Transverse colon (tissue), 4 donors: ENCODE data around the gene LRPAP1. TPM values are rescaled to one million over a fixed set of nuclear protein-coding genes. Genes with fewer than 3 reads are reported as not detected.
"Not testable (repeated sequence)": the region's sequence is repeated elsewhere in the genome, so short reads cannot be mapped to it uniquely, and the experiment has no call there.

Experiments
- DNase-seq: peaks from one replicate; pipeline ENCODE4 v3.0.0-alpha.2; 2019
- H3K27ac ChIP-seq, 4 donors: fragments of 200-600 bp; sonication (generic); 2 replicates each; pipeline ENCODE4 v1.5.1; 2016 to 2018; ENCODE audit warnings: inconsistent platforms in 4 of 4
- H3K27me3 ChIP-seq: fragments of 200-600 bp; sonication (generic); 2 replicates; pipeline ENCODE4 v1.5.1; 2017; ENCODE audit warnings: inconsistent platforms
- H3K36me3 ChIP-seq, 4 donors: fragments of 200-600 bp; sonication (generic); 2 replicates each; pipeline ENCODE4 v1.5.1; 2017 to 2019; ENCODE audit warnings: inconsistent platforms in 4 of 4
- H3K4me1 ChIP-seq, 4 donors: fragments of 200-600 bp; sonication (generic); 2 replicates each; pipeline ENCODE4 v1.5.1; 2017 to 2020; ENCODE audit warnings: inconsistent platforms in 4 of 4
- H3K4me3 ChIP-seq, 4 donors: fragments of 200-600 bp; sonication (generic); 1 replicate in 1 of 4; 2 replicates in 3 of 4; pipeline versions ENCODE4 v1.5.1 to v1.6.1; 2017 to 2019; ENCODE audit warnings: inconsistent platforms in 4 of 4
- H3K9me3 ChIP-seq, 2 donors: fragments of 200-600 bp; sonication (generic); 2 replicates each; pipeline ENCODE4 v1.5.1; 2017 to 2019; ENCODE audit warnings: inconsistent platforms in 2 of 2
- CTCF ChIP-seq, 5 experiments: fragments of 200-600 bp in 3 of 5; fragments of 450-650 bp in 2 of 5; sonication (generic) in 3 of 5; IDR thresholded peaks; 1 replicate in 2 of 5; 2 replicates in 3 of 5; pipeline ENCODE4 v1.5.1; 2016 to 2017; ENCODE audit warnings: antibody characterized with exemption in 5 of 5, inconsistent platforms in 3 of 5, mild to moderate bottlenecking in 2 of 5, moderate library complexity in 1 of 5
- EP300 ChIP-seq: sonication (generic); formaldehyde crosslinking; IDR thresholded peaks from one replicate; pipeline ENCODE4 v1.6.1; 2017; ENCODE audit warnings: antibody characterized with exemption, low read depth
- POLR2A ChIP-seq: fragments of 450-650 bp; IDR thresholded peaks from one replicate; pipeline ENCODE4 v1.6.1; 2016; ENCODE audit warnings: antibody characterized with exemption, mild to moderate bottlenecking, moderate library complexity
- POLR2AphosphoS5 ChIP-seq, 3 donors: sonication (generic); formaldehyde crosslinking; IDR thresholded peaks; one replicate each; pipeline ENCODE4 v1.6.1; 2016; ENCODE audit warnings: antibody characterized with exemption in 3 of 3
- WGBS, 2 donors: methylation state at CpG; one replicate each; pipeline ENCODE4 v1.1.5; 2018; ENCODE audit warnings: low coverage in 1 of 2; 5-methylcytosine and 5-hydroxymethylcytosine counted together
- in situ Hi-C, 4 donors: fragments of 200-750 bp; cut with MboI; loops; one replicate each; pipeline versions ENCODE4 v1.15.0 to v1.15.1; 2017; ENCODE audit warnings: low sequenced_read_pairs in 3 of 4, low pct_ligation_motif_present in 1 of 4, low pct_unique_long_range_greater_than_20kb in 1 of 4
- intact Hi-C: fragments of 100-400 bp; cut with DNase I; formaldehyde crosslinking; loops from one replicate; pipeline ENCODE4 v1.15.1; 2023; ENCODE audit warnings: low total_unique reads
- total RNA-seq, 4 donors: library from RNA; depleted of rRNA; stranded (reverse); fragments of >200 nt; gene quantifications; one replicate each; pipeline ENCODE4 v1.1.0, GENCODE V29; 2016

LRPAP1 gene
- total RNA-seq, 4 donors from 2014 or later = 98.6 to 140 (median 115) TPM

- DNase-seq = no peak
- Histone ChIP-seq H3K4me3 (no peak overlapping the region), H3K36me3 (no peaks in the 10 kb centered on the region), H3K27ac (no peak overlapping the region), H3K4me1 (peaks cover 6 to 22% (median 13%) of the 10 kb centered on the region in 4 donors), H3K27me3 (peaks cover 42% of the 10 kb centered on the region), H3K9me3 (no peaks in the 10 kb centered on the region)
- intact Hi-C loops (no loop called here), in situ Hi-C loops (no loop called here)
- TF ChIP-seq CTCF (IDR thresholded peaks at IDR 0.05) (no peak), POLR2A (no peak), EP300 (no peak), POLR2AphosphoS5 (IDR thresholded peaks at IDR 0.05) (no peak)
- WGBS, 2 donors = 57% methylated on average over 7 of the region's 10 CpGs; no CpG with 5 or more reads in 1 of the 2 donors
Observed at GRCh38 chr4:3462321-3462789, 69.9 kb downstream of the LRPAP1 start.

- peaks cover 6 to 22% (median 13%) of the 10 kb centered on the region in 4 donors for H3K4me1 ChIP-seq
- H3K9me3 ChIP-seq = no peaks in the 10 kb centered on the region
- in situ Hi-C loops = no loop called here
- H3K27me3 ChIP-seq = peaks cover 42% of the 10 kb centered on the region
- intact Hi-C loops = no loop called here
- 20 to 57% methylated on average over 3 to 22 of the region's 25 CpGs for WGBS, 2 donors
- H3K4me3 ChIP-seq = no peak overlapping the region
- no peak for TF ChIP-seq POLR2AphosphoS5 (IDR thresholded peaks at IDR 0.05)
- no peak for TF ChIP-seq EP300
- TF ChIP-seq CTCF (IDR thresholded peaks at IDR 0.05) = no peak
- no peak for TF ChIP-seq POLR2A
- DNase-seq = peak; percentile 62
- no peaks in the 10 kb centered on the region for H3K36me3 ChIP-seq
- no peak overlapping the region for H3K27ac ChIP-seq
Observed at GRCh38 chr4:3461515-3462291, 70.5 kb downstream of the LRPAP1 start.

- Histone ChIP-seq H3K27ac (no peak overlapping the region), H3K4me1 (peaks cover 6 to 22% (median 13%) of the 10 kb centered on the region in 4 donors), H3K36me3 (no peaks in the 10 kb centered on the region), H3K27me3 (peaks cover 42% of the 10 kb centered on the region), H3K9me3 (no peaks in the 10 kb centered on the region), H3K4me3 (no peak overlapping the region)
- in situ Hi-C loops = no loop called here
- intact Hi-C loops = no loop called here
- DNase-seq = no peak
- TF ChIP-seq EP300 = no peak
- WGBS, 2 donors = 77% methylated on average over 5 of the region's 5 CpGs; no CpG with 5 or more reads in 1 of the 2 donors
Observed at GRCh38 chr4:3460926-3461325, 71.3 kb downstream of the LRPAP1 start.

- DNase-seq, H3K9me3 ChIP-seq, H3K36me3 ChIP-seq, H3K4me3 ChIP-seq, H3K27ac ChIP-seq, intact Hi-C loops: not testable (repeated sequence)
- Histone ChIP-seq H3K27me3 (peaks cover 31% of the 10 kb centered on the region), H3K4me1 (peaks cover 6 to 22% (median 13%) of the 10 kb centered on the region in 4 donors)
- in situ Hi-C loops = loop anchor here in 1 of 4 donors (10.0 kb wide), 1 partner anchor 104 kb away; no protein-coding TSS in a partner anchor
- 94% methylated on average over 5 of the region's 5 CpGs; no CpG with 5 or more reads in 1 of the 2 donors for WGBS, 2 donors
Observed at GRCh38 chr4:3459156-3459555, 73.1 kb downstream of the LRPAP1 start.

- Histone ChIP-seq H3K27me3 (peaks cover 23% of the 10 kb centered on the region), H3K4me1 (peaks cover 2 to 17% (median 9%) of the 10 kb centered on the region in 4 donors), H3K4me3 (no peak overlapping the region), H3K9me3 (peaks cover 5 to 7% of the 10 kb centered on the region in 2 donors), H3K36me3 (no peaks in the 10 kb centered on the region), H3K27ac (no peak overlapping the region)
- TF ChIP-seq EP300 = no peak
- intact Hi-C loops (no loop called here), in situ Hi-C loops (loop anchor here in 1 of 4 donors (10.0 kb wide), 1 partner anchor 104 kb away; no protein-coding TSS in a partner anchor)
- WGBS, 2 donors = 88 to 92% methylated on average over 1 to 6 of the region's 6 CpGs
- DNase-seq = no peak
Observed at GRCh38 chr4:3458371-3458770, 73.9 kb downstream of the LRPAP1 start.

GRCh38 chr4:3455596-3455995 lies 76.6 kb downstream of the LRPAP1 start:
- H3K4me1 ChIP-seq, H3K4me3 ChIP-seq, H3K27me3 ChIP-seq, H3K36me3 ChIP-seq, DNase-seq, H3K9me3 ChIP-seq, H3K27ac ChIP-seq, intact Hi-C loops: not testable (repeated sequence)
- 67 to 89% methylated on average over 1 to 3 of the region's 3 CpGs for WGBS, 2 donors
- in situ Hi-C loops = loop anchor here in 1 of 4 donors (10.0 kb wide), 1 partner anchor 101 kb away; no protein-coding TSS in a partner anchor
